ENCODE results near the gene CELSR3.

CELSR3 gene

GRCh38 chr3:48684054-48684349 is 21.3 kb upstream of the CELSR3 start:
- H3K4me3 ChIP-seq (replicated peaks; ENCODE audit: low read depth, low read length), result peak overlapping the region; percentile 72
- peak; percentile 33 for DNase-seq (ENCODE audit: low read depth)
- TF ChIP-seq CTCF (IDR thresholded peaks at IDR 0.05; ENCODE audit: low read length, missing control alignments), result no peak

DNA sequence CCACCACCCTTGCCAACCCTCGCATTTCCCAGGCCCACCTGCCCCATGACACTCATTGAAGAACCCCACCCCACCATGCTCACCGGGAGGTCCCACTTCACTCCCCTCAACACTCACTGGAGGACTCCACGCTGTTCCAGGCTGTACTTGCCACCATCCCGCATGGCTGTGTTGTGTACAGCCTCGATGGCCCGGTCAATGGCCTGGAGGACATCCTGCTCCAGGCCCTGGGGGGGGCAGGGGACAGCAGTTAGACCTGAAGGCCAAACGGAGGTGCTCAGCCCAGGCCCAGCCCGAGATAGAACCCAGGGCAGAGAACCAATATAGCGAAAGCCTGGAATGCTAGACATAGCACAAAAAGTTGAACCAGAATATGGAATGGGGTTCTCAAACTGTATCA is 20.1 kb upstream of the CELSR3 start:
- DNase-seq (ENCODE audit: low read depth), result no peak
- H3K4me3 ChIP-seq (replicated peaks; ENCODE audit: low read depth, low read length), result no peak overlapping the region
- no peak for TF ChIP-seq CTCF (IDR thresholded peaks at IDR 0.05; ENCODE audit: low read length, missing control alignments)

DNA sequence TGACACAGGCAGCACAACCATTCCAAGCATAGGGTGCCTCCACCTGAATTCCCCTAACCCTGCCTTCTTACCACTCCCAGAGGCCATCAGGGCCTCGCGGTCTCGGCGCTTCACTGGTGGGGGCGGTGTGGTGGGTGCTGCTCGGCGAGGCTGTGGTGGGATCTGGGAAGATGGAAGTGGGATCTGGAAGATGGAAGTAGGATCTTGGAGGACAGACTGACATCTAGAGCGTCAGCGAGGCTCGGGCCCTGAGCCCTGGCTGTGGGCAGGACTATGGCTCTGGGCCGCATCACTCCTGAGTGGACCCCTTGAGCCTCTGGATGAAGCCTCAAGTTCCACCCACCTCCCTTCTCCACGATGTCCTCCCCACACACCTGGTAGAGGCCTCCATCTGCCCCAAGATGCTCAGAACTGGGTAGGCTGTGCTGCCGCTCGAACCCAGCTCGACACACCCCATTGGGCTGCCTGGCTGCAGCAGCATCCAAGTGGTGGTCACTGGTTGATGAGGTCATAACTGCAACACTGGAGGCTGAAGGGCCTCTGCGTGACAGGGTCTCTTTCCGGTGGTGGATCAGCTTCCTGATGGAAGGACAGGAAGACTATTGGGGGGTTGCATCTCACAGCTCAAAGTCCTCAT is 19.4 kb upstream of the CELSR3 start:
- no peak for TF ChIP-seq CTCF (IDR thresholded peaks at IDR 0.05; ENCODE audit: low read length, missing control alignments)
- no peak for DNase-seq (ENCODE audit: low read depth)
- no peak overlapping the region for H3K4me3 ChIP-seq (replicated peaks; ENCODE audit: low read depth, low read length)

DNA sequence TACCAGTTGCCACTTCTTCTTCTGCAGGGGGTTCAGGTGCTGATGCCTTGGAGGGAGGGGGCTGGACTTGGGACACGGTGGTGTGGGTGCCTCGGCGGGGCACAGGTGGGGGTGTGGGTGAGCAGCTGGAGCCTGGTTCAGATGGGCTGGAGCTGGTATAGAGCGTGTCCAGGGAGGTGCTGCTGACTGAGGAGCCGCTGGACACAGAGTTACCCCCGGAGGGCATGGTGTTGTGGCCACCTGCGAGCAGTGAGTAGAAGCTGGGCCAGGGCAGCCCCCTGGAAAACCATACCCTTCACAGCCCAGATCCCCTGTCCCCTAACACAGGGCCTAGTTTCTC is 18.8 kb upstream of the CELSR3 start:
- DNase-seq (ENCODE audit: low read depth), result no peak
- no peak overlapping the region for H3K4me3 ChIP-seq (replicated peaks; ENCODE audit: low read depth, low read length)
- no peak for TF ChIP-seq CTCF (IDR thresholded peaks at IDR 0.05; ENCODE audit: low read length, missing control alignments)

GRCh38 chr3:48680811-48681540 is 18.3 kb upstream of the CELSR3 start:
- H3K4me3 ChIP-seq (replicated peaks; ENCODE audit: low read depth, low read length), result no peak overlapping the region
- TF ChIP-seq CTCF (IDR thresholded peaks at IDR 0.05; ENCODE audit: low read length, missing control alignments), result no peak
- DNase-seq (ENCODE audit: low read depth), result no peak

- TF ChIP-seq CTCF (IDR thresholded peaks at IDR 0.05; ENCODE audit: low read length, missing control alignments), result no peak
- H3K4me3 ChIP-seq (replicated peaks; ENCODE audit: low read depth, low read length), result no peak overlapping the region
- no peak for DNase-seq (ENCODE audit: low read depth)
Observed at GRCh38 chr3:48679411-48680391, 17.0 kb upstream of the CELSR3 start.

Measured in fibroblast of pulmonary artery (primary cell).